IPS DF 4.7 (cell line): Measurements from ENCODE around the gene ADSS2.

Source experiments
- DNase-seq: peaks from one replicate; pipeline ENCODE4 v3.0.0-alpha.2; 2013; ENCODE audit warnings: low spot score; ENCODE audit errors: extremely low read depth

Gene ADSS2

DNA sequence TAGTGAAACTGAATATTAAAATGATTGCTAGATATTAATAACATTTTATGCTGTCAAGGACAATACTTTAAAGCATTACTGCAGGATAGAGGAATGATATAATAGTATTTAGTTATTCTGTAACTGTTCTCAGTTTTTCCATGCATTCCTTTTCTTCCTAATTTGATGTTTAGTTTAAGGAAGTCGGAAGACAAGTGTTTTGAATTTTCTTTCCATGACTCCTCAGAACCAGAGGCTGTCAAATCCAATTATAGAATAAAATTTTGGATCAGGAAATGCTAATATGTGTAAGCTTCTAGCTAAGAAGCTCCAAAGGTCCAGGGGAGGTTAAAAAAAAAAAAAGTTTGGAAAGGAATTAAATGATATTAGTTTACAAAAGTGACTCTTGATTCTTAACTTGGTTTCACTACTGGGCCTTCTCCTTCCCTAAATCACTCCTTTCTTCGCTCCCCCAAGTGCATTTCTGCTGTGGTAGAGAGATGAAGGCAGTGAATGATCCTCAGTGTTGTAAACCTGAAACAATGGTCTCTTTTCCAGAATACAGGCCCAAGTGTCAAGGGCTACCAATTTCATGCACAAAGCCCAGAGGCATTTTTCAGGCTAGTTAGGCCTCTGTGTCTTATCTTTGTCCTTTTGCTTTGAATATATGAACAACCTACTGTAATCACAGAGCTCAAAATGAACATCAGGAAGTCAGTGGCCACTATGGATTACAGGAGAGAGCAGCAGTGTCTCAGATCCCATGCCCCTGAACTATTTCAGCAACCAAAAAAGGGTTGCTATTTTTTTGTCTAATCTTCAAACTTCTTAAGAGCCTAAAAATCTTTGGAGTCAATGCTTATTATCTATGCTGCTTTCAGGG lies 6.2 kb downstream of the ADSS2 start:
- no peak for DNase-seq

DNA sequence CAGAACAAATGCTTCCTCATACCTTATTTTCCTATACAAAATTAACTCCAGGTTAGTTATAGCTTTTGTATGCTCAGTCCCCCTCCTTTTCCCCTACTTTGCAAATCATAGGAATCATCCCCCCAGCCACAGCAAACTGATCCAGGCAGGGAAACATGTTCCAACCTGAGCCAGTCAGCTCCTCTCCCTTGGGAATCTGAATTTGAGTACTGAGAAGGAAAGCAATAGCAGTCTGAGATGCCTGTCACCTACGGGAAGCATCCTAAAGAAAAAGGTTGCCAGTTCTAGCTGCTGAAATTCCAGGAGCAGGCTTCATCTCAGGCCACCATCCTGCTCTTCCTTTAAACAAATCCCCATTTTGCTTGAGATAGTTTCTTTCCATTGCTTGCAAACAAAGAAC lies 6.9 kb downstream of the ADSS2 start:
- no peak for DNase-seq

DNA sequence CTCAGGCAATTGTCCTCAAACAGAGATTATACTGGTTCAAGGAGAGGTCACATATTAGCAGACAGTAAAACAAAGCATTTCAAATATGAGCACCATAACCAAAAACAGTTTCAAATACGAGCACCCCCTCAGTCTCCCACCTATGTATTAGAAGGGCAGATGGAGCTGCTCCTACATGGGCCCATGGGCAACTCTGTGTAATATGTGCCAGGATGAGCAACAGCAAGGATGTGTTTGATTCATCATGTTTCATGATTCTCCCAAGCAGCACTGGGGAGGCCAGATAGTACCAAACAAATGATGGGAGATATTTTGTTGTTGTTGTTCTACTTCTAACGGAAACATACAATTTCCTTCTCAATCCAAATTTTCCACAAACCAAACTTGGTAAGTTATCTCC lies 8.9 kb downstream of the ADSS2 start:
- no peak for DNase-seq

DNA sequence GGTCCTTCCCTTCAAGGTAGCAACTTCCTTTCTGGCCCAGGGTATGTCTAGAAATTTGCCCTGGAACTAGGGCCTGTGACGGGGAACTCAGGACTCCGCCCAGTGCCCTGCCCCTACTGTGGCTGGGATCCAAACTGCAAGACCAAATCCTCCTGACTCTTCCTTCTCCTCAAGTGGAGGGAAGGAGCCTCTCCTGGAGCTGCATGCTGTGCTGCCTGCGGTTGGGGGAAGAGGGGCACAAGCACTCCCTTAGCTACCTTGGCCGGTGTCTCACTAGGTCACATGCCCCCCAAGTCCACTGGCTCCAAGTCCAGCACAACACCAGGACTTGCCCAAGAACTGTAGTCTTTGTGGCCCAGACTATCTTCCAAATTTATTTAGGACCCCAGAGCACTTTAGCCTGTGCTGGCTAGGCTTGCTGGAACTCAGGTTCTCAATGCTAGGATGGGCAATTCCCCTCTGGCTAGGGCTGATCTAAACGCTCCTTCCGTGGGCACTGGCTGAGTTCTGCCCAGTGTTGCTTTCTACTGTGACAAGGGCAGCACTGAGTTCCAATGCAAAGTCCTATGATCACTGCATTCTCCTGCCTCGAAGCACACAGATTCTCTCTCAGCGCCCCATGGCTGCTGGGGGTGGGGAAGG lies 12.2 kb downstream of the ADSS2 start:
- DNase-seq = no peak

DNA sequence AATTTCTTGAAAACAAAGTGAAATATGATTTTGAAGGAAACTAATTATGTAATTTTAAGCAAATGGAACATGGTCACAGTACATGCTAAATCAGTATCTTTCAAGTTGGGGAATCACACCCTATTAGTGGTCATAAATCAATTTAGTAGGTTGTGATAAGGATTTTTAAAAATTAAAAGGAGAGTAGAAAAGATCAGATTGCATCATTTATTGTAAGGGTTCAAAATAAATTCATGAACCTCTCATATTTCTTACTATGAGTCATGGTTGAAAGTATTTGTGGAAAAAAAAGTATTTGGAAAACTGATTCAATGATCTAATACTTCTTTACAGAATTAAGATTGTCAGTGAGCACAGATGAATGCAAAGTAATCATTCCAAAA lies 14.6 kb downstream of the ADSS2 start:
- no peak for DNase-seq

DNA sequence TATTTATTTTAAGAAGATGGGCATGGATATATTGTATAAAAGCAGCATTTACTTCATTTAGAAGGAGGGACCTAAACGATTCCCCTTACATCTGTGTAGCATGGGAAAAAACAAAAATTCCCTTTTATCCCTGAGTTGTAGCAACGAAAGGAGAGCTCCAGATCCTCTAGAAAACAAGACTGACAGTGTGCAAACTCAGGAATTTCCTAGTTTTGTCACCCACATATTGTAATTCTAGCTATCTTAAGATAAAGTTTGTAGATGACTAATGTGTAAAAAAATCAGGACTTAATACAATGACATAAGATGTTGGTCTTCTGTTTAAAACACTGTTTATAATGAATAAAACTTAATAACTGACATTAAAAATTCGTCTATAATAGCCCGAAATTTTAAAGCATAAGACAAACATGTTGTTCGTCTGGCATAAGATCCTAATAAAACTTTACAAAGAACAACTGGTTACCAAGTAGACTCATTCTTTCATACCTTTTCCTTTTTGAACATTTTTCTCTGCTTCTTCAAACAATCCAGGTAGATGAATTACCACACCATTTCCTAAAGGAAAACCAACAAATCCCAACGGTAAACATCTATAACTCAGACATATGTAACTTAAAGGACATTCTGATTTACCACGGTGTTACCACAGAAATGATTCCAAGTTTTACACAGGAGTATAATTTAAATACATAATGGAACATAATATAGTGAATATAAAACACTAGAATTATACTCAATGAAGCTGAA lies 15.2 kb downstream of the ADSS2 start:
- DNase-seq = no peak

DNA sequence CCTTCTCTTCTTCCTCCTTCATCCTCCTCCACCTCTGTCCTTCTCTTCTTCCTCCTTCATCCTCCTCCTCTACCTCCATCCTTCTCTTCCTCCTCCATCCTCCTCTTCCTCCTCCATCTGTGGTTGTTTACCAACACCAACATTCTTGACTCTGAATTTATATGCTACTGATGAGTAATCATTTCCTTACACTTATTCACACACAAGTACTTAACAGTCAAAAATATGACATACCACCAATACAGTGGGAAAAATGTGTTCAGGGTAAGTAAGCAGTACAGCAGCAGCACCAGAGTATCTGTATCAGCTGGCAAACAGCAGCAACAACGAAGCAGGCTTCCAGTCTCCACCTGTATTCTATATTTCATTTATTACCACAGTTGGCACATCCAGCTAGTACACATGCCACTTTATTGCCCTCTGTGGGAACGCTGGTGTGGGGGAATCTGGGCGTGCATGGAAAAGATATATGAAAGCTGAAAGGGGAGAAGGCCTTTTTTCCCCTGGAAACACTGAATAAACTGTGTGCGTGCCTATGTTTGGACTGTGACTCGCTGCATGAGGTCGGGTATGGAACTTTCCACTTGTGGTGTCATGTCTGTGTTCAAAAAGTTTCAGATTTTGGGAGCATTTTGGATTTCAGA lies 16.0 kb downstream of the ADSS2 start:
- DNase-seq = no peak

DNA sequence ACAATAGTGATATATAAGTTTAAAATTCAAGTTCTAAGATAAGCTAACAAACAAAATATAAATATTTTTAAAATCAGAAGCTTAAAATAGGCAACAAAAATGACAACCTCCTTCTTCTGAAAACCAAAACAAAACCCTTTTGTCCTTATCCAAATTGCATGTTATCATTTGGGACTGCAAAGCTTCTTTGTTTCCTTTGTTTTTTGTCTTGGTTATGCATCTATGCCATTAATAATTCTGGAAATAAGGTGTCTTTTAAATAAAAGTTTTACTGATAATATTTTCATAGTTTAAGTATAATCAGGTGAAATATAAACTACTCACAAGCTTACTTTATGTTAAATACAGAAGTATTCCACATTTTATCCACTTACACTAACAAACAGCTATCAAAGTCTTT lies 20.5 kb downstream of the ADSS2 start:
- no peak for DNase-seq

DNA sequence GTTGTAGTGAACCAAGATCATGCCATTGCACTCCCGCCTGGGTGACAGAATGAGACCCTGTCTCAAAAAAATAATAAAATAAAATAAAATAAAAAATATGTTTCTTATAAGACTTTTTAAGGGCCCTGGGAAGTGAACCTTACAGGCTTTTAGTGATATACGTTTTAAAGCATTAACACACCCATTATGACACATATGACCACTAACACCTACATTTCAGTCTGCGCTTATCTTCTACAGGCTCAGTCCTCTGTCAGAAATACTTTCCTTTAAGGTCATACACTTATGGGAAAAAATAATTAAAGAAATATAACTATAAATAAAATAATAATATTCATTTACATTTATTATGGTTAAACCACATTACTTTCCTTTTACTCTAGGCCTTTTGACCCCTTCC lies 21.9 kb downstream of the ADSS2 start:
- no peak for DNase-seq

DNA sequence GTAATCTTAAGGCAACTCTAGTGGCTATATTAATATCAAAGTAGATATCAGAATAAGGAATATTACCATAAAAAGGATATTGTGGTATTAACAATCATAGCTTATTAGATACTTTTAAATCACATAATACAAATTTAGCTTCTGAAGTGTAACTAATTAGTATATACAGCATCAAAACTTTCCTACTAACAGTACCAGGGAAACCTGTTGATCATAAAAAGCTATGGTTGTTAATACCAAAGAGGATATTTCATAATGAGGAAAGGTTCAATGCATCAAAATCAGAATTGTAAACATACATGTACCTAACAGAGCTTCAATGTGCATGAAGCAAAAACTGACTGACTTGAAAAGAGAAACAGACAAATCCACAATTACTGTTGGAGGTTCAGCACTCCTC lies 24.1 kb downstream of the ADSS2 start:
- DNase-seq = no peak

DNA sequence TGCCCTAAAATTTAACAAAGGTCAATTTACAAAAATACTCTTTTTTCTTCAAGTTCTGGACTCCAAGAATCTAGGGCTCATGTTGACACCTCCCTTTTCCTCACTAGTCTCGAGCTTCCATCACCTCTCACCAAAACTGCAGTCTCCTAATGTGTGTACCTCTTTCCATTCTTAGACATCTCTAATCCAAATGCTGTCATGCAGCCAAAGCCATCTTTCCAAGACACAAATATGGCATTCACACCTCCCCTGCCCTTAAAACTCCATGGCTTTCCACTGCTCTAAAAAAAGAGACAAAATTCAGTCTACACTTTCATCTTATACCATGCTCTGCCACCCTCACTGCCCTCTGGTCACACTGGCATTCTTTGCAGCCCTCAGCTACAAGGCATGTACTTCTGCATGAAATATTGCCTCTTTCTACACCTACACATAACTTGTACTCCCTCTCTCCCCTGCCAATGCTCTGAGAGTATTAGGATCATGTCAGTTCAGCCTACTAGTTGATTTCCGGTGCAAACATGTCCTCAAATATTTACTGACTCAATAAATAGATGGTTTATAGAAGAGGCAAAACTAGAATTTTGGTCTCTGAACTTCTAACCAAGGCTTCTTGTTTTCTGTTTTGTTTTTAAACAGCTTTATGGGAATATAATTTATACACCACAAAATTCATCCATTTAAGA lies 26.9 kb downstream of the ADSS2 start:
- DNase-seq = no peak

DNA sequence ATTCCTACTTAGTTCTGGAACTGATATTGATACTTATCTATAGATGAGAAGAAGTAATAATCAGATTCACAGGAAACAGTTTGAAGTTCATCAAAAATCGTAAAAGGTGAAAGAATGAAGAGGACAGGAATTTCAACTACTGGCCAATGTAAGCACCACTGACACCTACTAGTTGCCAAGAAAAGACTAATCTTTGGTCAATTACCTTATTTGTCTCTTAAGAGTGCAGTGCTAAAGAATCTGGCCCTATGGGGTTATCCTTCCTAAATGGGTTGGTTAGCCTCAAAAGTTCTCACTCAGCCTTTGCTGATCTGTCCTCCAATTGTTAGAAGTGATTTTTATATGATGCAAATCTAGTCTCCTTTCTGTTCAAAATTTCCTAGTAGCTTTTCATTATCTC lies 29.5 kb downstream of the ADSS2 start:
- DNase-seq = no peak

DNA sequence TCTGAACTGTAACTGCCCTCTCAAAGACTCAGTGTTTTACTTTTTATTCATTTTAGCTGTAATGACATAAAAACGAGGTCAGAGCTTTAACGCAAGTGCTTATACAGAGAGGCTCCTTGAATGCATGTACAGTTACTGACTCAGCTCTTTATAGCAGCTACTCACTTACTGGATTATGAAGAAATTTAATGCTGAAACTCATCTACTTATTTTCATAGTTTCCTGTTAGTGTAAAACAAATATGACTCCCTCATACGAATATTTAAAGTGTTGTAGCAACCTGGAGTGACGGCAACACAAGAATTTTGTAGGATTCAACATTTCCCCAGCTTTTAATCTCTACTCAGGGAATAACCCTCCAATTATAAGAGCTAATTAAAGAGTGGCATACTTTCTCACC lies 32.7 kb downstream of the ADSS2 start:
- DNase-seq = no peak

DNA sequence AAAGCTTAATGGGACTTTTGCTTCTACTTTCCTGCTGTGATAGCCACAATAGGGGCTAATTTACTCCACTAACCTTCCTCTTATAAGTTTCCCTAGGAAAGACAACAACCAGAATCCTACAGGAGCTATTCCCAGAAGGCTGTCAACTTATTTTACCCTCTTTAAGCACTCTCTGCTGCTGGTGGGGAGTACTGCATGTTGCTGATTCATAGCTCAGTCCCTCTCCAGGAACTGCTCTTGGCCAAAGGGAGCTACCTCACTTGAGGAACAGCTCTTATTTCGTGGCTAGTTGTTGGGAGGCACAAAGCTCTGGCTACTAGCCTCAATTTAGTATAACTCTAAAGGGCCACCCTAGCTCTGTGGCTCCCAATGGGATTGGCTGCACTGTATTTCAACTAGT lies 37.2 kb downstream of the ADSS2 start:
- no peak for DNase-seq

DNA sequence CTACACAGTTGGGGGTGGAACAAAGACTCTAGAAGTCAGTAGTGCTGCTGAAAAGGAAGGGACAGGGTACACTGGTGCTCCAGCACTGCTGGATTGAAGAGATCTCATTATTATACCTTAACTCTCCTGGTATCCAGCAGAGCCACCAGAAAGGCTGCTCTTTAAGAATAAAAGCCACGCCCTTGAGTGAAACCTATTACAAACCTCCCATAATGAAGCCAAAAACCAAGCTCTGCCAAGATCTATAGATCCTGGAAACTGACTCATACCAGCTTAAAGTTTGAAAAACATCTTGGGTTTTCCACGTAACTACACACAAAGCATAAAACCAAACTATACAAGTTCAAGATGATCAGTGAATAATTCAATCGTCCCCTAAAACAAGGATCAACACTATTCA lies 38.0 kb downstream of the ADSS2 start:
- DNase-seq = no peak

DNA sequence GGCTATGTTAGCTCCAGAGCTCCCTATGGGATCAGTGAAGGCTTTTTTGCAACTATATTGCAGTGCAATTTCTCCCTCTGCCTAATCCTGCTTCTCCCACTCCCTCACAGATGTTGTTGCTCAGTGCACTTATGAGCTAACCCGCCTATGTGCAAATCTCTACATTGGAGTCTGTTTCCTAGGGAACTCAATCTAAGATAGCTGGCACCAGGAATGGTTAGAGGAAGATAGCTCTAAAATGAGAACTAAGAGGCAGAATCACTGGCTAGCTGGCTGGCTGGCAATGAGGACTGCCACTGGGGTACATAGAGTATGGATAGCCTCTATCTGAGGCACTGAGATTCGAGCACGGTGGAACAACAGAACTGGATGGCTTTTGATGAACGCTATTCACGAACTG lies 39.5 kb downstream of the ADSS2 start:
- no peak for DNase-seq

DNA sequence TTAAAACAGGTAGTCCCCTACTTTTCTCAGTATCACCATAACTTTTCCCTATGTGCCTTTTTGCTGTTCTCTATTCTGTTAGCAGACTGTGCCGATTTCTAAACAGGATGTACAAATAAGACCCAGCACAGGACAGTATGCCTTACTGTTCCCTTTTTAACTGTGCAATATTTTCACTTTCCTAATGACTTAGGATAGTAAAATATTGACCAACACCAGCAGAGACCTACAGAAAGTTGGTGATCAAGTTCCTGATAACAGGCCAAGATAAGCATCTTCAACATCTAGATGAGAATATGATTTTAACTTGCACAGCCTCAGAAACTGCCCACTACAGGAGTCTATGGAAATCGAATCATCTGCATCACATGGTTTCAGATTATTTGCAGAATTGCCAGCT lies 42.0 kb downstream of the ADSS2 start:
- DNase-seq = no peak

DNA sequence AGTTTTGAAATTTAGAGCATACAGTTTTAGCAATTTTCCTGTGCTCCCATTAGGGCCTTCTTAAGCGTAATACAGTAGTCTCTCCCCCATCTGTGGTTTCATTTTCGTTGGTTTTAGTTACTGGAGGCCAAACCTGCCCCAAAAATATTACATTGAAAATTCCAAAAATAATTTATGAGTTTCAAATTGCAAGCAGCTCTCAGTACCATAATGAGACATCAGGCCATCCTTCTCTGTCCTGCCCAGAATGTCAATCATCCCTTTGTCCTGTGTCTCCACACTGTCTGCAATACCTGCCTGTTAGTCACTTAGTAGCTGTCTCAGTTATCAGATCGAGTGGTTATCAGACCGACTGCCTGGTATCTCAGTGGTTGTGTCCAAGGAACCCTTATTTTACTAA lies 45.4 kb downstream of the ADSS2 start:
- no peak for DNase-seq

DNA sequence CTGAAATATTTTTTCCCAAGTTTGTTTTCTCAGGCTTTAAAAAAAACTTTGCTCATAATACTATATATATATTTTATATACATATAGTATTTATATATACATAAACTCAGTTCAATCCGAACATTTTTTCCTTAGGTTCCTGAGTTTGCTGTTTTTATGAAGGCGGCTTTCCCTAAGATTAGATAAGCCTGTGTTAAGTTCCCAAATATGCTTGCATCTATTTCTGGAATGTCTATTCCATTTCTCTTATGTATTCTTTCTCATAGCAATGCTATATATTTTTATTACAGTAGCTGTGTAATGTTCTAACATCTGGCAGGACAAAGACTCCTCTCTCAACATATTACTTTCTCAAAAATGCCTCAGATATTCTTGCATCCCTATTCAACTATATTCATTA lies 45.9 kb downstream of the ADSS2 start:
- DNase-seq = no peak

DNA sequence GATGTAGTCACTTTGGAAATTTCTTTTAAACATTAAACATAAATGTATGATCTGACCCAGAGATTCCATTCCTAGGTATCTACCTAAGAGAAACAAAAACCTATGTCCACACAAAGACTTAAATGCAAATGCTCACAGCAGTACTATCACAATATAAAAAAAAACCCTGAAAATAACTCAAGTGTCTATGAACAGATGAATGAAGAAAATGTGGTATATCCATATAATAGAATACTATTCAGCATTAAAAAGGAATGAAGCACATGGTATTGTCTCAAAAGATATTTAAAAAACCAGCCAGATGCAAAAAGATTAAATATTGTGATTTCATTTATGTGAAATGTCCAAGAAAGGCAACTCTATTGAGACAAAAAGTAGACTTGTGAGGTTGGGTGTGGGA lies 48.3 kb downstream of the ADSS2 start:
- no peak for DNase-seq

DNA sequence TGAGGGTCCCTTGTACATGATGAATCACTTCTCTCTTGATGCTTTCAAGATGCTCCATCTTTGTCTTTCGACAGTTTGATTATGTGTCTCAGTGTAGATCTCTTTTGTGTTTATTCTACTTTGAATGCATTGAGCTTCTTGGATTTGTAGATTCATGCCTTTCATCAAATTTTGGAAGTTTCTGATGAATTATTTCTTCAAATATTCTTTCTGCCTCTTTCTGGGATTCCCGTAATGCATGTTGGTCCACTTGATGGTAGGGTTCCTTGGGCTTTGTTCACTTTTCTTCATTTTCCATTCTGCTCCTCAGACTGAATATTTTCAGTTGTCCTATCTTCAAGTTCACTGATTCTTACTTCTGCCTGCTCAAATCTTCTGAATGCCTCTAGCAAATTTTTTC lies 50.7 kb downstream of the ADSS2 start:
- DNase-seq = no peak
